NOMO-1 treated with DMSO at 0.1 percent for 48 hours (cell line): ENCODE measurements around the gene HES4.
"Not testable (repeated sequence)": the region's sequence is repeated elsewhere in the genome, so short reads cannot be mapped to it uniquely, and the experiment has no call there.

ENCODE experiments used
- DNase-seq: peaks from one replicate; lab custom pipeline; 2025; ENCODE audit not compliant: unreplicated experiment; lab: John Stamatoyannopoulos, UW

The HES4 gene

DNA sequence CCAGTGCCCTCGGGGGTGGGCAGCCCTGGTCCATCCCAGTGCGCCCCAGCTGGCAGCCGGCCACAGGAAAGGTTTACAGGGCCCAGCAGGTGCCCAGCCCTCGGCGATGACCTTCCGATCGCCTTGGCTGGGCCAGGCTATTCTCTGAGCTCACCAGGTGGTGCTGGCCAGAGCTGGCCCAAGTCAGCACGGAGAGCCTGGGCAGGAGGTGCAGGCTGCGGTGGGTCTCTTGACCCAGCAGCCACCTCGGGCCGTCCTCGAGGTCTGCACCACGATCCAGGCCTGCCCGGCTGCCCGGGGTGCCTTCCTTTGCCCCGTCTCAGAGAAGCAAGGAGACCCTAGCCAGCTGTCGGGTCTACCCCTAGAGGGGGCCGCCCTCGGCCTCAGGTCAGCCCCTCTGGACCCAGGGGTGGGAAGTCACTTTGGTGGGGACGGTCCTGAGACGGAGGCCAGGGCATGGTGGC, 18.4 kb downstream of the HES4 start:
- no peak for DNase-seq

DNA sequence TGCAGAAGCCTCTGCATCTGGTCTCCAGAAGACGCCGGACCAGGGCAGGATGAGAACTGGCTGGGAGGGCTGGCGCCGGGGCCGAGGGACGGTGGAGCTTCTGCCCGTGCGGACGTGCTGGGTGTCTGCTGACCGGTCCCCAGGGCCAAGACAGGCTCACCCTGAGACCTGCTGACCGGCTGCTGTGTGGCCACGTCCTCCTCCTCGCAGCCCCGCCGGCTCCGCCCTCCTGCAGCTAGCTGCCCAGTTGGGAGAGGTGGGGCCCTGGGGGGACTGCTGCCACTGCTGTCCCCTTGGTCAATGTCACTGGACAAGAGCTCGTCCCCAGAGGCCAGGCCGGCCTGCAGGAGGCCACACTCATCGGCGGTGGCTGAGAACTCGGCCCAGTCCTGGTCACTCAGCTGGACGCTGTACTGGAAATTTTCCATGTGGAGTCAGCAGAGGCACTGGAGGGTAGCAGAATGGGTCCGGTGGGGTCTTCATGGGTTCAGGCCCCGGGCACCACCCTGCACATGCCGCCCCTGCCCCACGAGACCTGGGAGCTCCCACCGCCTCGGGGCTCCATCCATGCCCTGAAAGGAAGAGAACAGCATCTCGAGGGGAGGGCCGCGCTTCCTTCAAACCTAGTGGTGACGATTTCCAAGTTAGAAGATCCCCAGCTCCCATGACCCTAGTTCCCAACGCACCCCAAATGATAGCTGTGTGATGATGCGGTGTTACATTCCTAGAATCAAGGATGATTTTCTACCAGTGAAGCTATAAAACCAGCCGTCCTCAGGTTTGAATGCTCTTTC, 19.1 kb downstream of the HES4 start:
- DNase-seq, result no peak

DNA sequence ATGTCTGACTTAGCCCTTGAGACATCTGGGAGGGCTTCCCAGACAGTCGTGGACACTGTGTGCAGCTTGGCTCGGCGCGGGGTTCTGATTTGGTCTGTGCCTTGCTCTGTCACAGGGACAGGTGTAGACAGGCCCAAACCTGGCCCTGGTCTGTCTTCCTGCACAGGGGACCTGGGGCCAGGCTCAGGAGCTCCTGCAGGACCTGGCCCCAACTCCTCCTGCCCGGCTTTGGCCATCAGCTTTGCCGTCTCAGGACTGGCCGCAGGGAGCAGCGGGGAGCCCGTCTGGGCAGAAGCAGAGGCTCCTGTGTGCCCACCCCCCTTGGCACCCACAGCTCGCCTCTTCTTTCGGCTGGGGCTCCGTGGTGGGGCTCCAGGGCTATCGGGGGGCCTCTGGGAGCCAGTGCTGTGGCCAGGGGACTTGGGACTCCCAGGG, 19.7 kb downstream of the HES4 start:
- no peak for DNase-seq

DNA sequence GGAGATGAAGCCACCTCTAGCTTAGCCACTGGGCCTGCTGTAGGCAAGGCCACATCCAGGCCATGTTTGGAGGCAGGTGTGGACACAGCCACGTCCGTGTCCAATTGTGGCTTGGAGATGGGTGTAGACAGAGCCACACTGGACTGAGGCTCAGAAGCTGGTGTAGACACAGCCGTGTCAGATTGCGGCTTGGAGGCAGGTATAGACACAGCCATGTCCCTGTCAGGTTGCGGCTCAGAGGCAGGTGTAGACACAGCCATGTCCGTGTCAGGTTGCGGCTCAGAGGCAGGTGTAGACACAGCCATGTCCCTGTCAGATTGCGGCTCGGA, 20.2 kb downstream of the HES4 start:
- no peak for DNase-seq

DNA sequence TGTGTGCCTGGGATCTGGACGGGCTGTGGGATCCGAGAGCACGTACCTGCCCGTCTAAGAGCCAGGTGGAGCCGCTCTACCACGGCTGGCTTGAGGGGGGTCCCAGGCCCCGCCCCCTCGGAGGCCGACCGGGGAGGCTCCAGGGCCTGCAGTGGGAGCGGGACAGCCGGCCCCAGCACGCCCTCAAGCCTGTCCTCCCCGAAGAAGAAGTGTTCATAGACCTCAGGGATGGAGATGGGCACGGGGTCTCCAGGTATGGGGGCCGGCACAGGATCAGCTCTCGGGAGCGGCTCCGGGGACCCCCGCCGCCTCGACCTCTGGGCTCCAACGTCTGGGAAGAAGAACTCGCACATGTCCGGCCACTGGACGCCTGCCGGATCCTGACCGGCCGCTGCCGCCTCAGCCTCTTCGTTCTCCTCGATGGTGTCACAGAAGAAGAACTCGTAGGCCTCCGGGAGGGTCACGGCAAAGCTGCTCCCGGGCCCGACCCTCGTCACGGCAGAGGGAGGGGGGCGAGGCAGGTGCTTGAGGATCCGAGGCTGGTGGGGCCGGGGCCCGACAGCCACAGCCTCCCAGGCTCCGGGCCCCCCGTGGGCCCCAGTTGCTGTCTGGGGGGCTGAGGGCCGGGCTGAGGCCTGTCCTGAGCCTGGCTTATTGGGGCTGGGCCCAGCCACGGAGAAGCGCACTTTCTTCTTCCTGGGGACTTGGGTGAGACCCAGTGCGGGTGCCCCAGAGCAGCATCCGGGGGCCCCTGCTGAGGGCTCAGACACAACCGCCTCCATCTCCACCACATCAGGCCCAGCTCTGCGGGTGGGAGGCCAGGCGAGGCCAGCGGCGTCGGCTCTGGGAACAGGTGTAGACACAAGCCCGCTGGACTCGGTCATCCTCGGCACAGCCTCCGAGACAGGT, 20.8 kb downstream of the HES4 start:
- DNase-seq, result no peak

DNA sequence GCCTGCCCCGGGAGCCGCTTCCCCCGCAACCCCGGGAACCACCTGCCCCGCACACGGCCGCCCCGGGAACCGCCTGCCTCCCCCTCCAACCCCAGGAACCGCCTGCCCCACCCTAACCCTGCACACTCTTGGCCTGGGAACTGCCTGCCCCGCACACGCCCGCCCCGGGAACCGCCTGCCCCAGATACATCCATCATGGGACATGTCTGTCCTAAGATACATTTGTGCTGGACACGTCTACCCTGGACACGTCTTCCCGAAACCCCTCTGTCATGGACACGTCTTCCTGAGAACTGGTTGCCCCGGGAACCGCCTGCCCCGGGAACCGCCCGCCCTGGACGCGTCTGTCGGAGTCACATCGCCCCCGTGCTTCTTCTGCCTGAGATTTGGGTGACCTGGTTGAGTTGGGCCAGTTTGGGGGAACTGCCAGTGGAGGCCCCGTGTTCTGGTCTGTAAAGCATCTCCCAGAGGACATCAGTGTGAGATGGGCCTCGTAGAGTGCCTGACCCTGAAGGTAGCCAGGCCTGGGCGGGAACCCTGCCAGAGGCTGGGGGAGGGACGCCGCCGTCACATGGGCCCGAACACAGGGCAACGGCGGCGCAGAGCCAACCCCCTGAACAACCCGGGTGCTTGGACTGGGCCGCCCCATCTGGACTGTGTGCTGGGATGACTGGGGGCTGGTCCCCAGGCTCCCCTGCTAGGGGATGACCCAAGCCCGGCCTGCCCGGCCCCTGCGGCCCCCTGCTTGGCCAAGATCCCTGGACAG, 21.6 kb downstream of the HES4 start:
- DNase-seq, result no peak

- not testable (repeated sequence) for DNase-seq
These were observed 23.1 kb downstream of the HES4 start for GRCh38 chr1:976791-977190.

DNA sequence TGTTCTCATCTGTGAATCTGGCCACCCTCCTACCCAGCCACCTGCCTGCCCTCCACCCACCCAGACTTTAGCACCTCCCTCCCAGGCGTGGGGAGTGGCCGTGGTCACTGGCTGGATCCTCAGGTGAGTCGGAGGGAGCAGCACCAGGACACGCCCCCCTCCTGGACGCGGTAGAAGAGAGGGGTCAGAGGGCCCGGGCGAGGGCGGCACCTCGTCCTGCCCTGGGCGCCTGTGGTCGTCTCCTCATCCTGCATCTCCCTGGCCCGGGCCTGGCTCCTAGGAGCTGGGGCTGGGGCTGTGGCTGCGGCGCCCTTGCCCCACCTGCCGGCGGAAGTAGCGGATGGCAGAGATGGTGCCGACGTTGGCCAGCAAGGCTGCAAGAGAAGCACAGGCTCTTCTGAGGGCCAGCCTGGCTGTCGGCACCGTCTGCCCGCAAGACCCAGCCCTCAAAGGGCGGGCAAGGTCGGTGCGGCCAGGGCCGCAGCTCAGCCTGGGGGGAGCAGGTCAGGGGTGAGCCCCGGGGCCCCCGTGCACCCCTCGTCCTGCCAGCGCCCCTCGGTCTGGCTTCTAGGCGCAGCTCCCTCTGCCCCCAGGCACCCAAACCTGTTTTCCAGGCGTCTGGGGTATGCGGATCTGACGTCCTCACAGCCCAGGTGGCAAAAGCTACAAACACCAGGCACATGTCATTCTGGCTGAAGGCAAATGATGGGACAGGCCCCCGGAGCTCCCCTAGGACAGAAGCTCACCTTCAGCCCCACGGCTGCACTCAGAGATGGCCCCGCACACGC, 23.8 kb downstream of the HES4 start:
- peak; percentile 40 for DNase-seq

- no peak for DNase-seq
These were observed 24.5 kb downstream of the HES4 start for GRCh38 chr1:975365-975764.

- DNase-seq, result no peak
These were observed 25.1 kb downstream of the HES4 start for GRCh38 chr1:974687-975328.

GRCh38 chr1:974293-974640, 25.6 kb downstream of the HES4 start:
- DNase-seq, result no peak

GRCh38 chr1:973459-974292, 26.2 kb downstream of the HES4 start:
- DNase-seq, result no peak

GRCh38 chr1:972726-973458, 27.0 kb downstream of the HES4 start:
- DNase-seq, result no peak

GRCh38 chr1:971751-972506, 28.0 kb downstream of the HES4 start:
- no peak for DNase-seq

DNA sequence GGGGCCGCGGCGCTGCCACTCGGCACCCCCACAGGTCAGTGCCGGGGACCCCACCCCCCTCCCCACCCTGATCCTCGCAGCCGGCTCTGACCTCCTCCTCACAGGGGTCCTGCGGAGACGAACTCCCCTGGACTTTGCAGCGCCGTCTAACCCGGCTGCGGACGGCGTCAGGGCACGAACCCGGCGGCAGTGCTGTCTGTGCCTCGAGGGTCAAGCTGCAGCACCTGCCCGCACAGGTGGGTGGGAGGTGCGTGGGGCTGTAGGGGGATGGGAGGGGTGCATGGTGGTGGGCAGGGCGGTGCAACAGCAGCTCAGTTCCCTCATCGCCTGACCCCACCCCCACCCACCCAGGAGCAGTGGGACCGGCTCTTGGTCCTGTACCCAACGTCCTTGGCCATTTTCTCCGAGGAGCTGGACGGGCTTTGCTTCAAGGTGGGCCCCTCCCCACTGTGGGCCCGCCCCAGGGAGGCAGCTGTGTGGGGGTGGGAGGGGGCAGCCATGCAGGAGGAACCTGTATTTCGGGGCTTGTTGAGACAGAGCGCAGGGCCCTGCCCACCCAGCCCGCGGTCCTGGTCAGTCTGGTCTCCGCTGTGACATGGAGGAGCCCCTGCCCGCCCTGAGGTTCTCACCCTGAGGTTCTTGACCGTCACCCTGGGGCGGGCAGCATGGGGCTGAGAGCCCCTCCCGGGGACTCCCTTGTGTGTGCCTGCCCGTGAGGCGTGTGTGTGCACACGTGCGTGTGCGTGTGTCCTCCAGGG, 28.7 kb downstream of the HES4 start:
- no peak for DNase-seq

DNA sequence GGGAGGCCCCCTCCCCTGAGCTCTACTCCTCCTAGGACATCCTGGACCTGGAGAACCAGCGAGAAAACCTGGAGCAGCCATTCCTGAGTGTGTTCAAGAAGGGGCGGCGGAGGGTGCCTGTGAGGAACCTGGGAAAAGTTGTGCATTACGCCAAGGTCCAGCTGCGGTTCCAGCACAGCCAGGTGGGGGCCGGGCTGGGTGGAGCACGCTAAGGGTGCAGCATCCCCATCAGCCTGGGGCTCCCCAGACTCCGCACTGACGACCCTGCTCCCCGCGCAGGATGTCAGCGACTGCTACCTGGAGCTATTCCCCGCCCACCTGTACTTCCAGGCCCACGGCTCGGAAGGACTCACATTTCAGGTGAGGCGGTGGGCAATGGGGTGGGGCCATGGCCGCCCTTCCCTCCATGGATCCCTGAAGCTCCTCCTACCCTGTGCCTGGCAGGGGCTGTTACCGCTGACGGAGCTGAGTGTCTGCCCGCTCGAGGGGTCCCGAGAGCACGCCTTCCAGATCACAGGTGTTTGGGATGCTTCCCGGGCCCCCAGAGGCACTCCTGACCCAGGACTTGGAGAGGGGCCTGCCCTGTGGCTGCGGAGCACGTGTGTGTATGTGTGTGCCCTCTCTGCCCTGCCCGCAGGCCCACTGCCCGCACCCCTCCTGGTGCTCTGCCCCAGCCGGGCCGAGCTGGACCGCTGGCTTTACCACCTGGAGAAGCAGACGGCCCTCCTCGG, 29.5 kb downstream of the HES4 start:
- no peak for DNase-seq
